ENCODE data around the gene PPP2R3B. TPM values are rescaled to one million over a fixed set of nuclear protein-coding genes. Genes with fewer than 3 reads are reported as not detected.

PPP2R3B gene
- total RNA-seq, 2 experiments from 2014 or later, result 12.1 to 14.0 TPM

DNA sequence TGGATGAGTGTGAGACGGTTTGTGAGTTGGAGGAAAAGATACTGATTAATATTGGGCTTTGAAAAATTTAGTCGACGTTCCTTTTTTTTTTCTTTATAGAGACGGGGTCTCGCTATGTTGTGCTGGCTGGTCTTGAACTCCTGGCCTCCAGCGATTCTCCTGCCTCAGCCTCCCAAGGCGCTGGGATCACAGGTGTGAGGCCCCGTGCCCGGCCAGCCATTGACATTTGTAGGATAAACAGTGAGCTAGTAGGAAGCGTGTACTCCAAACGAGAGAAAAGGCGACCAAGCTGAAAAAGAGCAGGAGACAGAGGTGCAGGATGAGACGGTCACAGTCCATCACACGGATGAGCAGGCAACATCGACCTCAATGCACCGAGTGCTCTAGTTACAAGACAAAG, 19.4 kb downstream of the PPP2R3B start:
- DNase-seq (no peak), ATAC-seq (ENCODE audit: poor library complexity) (no peak)
- Mint-ChIP-seq H3K27me3 (peaks cover 18% of the 10 kb centered on the region), H3K9me3 (no peaks in the 10 kb centered on the region), H3K4me1 (ENCODE audit: low read depth) (peaks cover 6% of the 10 kb centered on the region), H3K27ac (no peak overlapping the region), H3K4me3 (no peak overlapping the region), H3K36me3 (ENCODE audit: low read depth) (peaks cover 13% of the 10 kb centered on the region)
- Histone ChIP-seq H3K4me1 (ENCODE audit: insufficient read depth, low read length) (peaks cover 10% of the 10 kb centered on the region), H3K27ac (ENCODE audit: low read depth in 1 of 2, low read length in 2 of 2) (no peak overlapping the region), H3K4me3 (ENCODE audit: low read length) (no peak overlapping the region), H3K9me3 (ENCODE audit: control insufficient read depth in 1 of 2, insufficient read depth in 1 of 2, low read length in 2 of 2) (peaks cover 0 to 31% of the 10 kb centered on the region in 2 experiments), H3K27me3 (ENCODE audit: control insufficient read depth in 1 of 2, insufficient read depth in 2 of 2, low read length in 2 of 2) (peaks cover 7 to 14% of the 10 kb centered on the region in 2 experiments), H3K36me3 (ENCODE audit: insufficient read depth, low read length) (no peaks in the 10 kb centered on the region)
- ChIA-PET CTCF (no interaction called here), POLR2A (no interaction called here)
- intact Hi-C loops (cut with DNase I, micrococcal nuclease), result no loop called here
- TF ChIP-seq CTCF (IDR thresholded peaks at IDR 0.05), result no peak

- no peak for TF ChIP-seq CTCF (IDR thresholded peaks at IDR 0.05)
- peaks cover 44% of the 10 kb centered on the region for H3K36me3 Mint-ChIP-seq (ENCODE audit: low read depth)
- no peaks in the 10 kb centered on the region for H3K4me1 Mint-ChIP-seq (ENCODE audit: low read depth)
- Histone ChIP-seq H3K4me3 (ENCODE audit: low read length) (no peak overlapping the region), H3K4me1 (ENCODE audit: insufficient read depth, low read length) (no peaks in the 10 kb centered on the region), H3K27me3 (ENCODE audit: control insufficient read depth in 1 of 2, insufficient read depth in 2 of 2, low read length in 2 of 2) (no peaks in the 10 kb centered on the region), H3K9me3 (ENCODE audit: control insufficient read depth in 1 of 2, insufficient read depth in 1 of 2, low read length in 2 of 2) (peaks cover 15 to 50% of the 10 kb centered on the region in 2 experiments), H3K27ac (ENCODE audit: low read depth in 1 of 2, low read length in 2 of 2) (no peak overlapping the region), H3K36me3 (ENCODE audit: insufficient read depth, low read length) (peaks cover 7% of the 10 kb centered on the region)
- no peaks in the 10 kb centered on the region for H3K27me3 Mint-ChIP-seq
- no peak for ATAC-seq (ENCODE audit: poor library complexity)
- ChIA-PET CTCF (no interaction called here), POLR2A (no interaction called here)
- no peak for DNase-seq
- no peak overlapping the region for H3K27ac Mint-ChIP-seq
- no peaks in the 10 kb centered on the region for H3K9me3 Mint-ChIP-seq
- no peak overlapping the region for H3K4me3 Mint-ChIP-seq
- intact Hi-C loops (cut with DNase I, micrococcal nuclease), result no loop called here
Observed at GRCh38 chrX:363621-364375, 22.9 kb downstream of the PPP2R3B start.

DNA sequence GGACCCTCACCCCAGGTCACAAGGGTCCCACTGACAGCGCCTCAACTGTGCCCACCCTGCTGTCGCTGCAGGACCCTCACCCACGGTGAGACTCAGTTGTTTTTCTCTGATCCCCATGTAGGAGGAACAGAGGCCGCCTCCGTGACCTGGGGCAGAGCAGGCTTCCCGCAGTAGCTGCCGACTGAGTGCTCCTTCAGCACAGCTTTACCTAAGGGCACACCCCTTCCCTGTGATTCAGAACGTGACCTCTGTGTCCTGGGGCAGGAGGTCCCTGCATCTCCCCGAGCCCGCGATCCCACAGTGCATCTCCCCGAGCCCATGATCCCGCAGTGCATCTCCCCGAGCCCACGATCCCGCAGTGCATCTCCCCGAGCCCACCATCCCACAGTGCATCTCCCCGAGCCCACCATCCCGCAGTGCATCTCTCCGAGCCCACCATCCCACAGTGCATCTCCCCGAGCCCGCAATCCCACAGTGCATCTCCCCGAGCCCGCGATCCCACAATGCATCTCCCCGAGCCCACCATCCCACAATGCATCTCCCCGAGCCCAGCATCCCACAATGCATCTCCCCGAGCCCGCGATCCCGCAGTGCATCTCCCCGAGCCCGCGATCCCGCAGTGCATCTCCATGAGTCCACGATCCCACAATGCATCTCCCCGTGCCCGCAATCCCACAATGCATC, 23.6 kb downstream of the PPP2R3B start:
- ChIA-PET POLR2A (no interaction called here), CTCF (no interaction called here)
- no peak for ATAC-seq (ENCODE audit: poor library complexity)
- no peak for DNase-seq
- no peak overlapping the region for H3K27ac Mint-ChIP-seq
- no peak overlapping the region for H3K4me3 Mint-ChIP-seq
- intact Hi-C loops (cut with DNase I, micrococcal nuclease), result no loop called here
- no peak overlapping the region for H3K27ac ChIP-seq (ENCODE audit: low read depth in 1 of 2, low read length in 2 of 2)
- H3K4me1 Mint-ChIP-seq (ENCODE audit: low read depth), result no peaks in the 10 kb centered on the region
- peaks cover 44% of the 10 kb centered on the region for H3K36me3 Mint-ChIP-seq (ENCODE audit: low read depth)
- TF ChIP-seq CTCF (IDR thresholded peaks at IDR 0.05), result no peak
- H3K4me1 ChIP-seq (ENCODE audit: insufficient read depth, low read length), result peaks cover 2% of the 10 kb centered on the region
- H3K27me3 Mint-ChIP-seq, result no peaks in the 10 kb centered on the region
- H3K36me3 ChIP-seq (ENCODE audit: insufficient read depth, low read length), result peaks cover 7% of the 10 kb centered on the region
- H3K9me3 Mint-ChIP-seq, result no peaks in the 10 kb centered on the region
- H3K9me3 ChIP-seq (ENCODE audit: control insufficient read depth in 1 of 2, insufficient read depth in 1 of 2, low read length in 2 of 2), result peaks cover 19 to 57% of the 10 kb centered on the region in 2 experiments
- no peak overlapping the region for H3K4me3 ChIP-seq (ENCODE audit: low read length)
- no peaks in the 10 kb centered on the region for H3K27me3 ChIP-seq (ENCODE audit: control insufficient read depth in 1 of 2, insufficient read depth in 2 of 2, low read length in 2 of 2)
